Measurements from ENCODE around the gene APLP1. TPM values are rescaled to one million over a fixed set of nuclear protein-coding genes. Genes with fewer than 3 reads are reported as not detected.
"Not testable (repeated sequence)": the region's sequence is repeated elsewhere in the genome, so short reads cannot be mapped to it uniquely, and the experiment has no call there.

Gene APLP1
- total RNA-seq (2014; rRNA removed), result 38.3 and 47.1 TPM in 2 replicates
- 44.7 TPM for polyA plus RNA-seq (2012)

- DNase-seq (ENCODE audit: low read depth), result peak; percentile 26
Observed at GRCh38 chr19:35868172-35868822, at the start of gene APLP1. TSS of gene APLP1 (plus strand) at chr19:35868574. CDS start at chr19:35868637, 63 bp downstream.

- no peak for DNase-seq (ENCODE audit: low read depth)
Observed at GRCh38 chr19:35822579-35822978, 45.8 kb upstream of the APLP1 start.

DNA sequence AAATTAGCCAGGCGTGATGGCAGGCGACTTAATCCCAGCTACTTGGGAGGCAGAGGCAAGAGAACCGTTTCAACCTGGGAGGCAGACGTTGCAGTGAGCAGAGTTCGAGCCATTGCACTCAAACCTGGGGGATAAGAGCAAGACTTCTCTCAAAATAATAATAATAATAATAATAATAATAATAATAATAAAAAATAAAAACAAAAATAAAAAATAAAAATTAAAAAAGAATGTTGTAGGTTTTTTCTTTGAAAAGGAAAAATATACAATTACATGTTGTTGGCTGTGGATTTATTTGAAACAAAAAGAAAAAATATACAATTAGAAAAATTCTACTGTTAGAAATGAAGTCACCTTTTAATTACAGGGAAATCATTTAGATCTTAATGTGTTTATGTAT lies 44.2 kb upstream of the APLP1 start:
- DNase-seq (ENCODE audit: low read depth), result no peak

DNA sequence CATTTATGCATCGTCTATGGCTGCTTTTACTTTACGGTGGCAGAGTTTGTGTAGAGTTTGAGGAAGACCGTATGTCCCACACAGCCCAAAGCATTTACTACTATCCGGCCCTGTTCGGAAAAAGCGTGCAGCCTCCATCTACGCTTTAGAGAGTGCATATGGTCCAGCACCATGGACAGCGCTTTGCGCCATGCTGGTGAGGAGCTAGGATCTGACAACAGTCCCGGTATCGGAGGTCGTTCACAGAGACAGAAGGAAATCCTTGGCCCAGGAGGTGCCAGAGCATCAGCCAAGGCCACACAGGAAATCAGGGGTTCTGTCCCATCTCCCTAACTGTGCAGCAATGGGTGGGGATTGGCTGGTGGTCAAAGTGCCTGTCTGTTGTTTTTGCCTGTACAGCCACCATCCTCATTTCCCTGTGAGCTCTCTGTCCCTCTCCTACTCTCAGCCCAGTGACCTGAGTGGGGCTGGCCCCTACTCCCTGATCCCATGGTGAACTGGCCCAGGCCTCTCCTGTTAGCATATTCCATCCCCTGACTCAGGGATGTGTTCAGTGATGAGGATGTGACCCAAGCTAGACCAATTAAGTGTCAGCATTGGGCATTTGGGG lies 39.6 kb upstream of the APLP1 start:
- DNase-seq (ENCODE audit: low read depth), result peak; percentile 57

DNA sequence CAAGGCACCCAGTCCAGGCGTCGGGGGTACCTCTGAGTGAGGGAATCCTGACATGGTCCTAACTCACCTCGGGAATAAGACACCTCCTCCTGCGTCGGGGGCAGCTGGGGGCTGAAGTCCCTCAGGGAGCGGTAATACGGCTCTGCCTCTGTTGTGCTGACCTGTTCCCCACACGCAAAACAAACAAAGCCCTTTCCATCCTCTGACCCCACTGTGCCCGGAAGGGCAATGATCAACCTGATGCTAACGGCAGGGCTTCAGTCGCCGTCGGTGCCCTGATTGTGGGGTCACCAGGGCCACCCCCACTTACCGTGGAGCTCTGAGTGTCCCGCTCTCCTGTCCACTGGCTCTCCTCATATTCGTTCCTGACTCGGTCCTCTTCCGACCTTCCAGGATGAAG lies 37.4 kb upstream of the APLP1 start:
- no peak for DNase-seq (ENCODE audit: low read depth)

- DNase-seq (ENCODE audit: low read depth), result no peak
Observed at GRCh38 chr19:35832054-35832453, 36.3 kb upstream of the APLP1 start.

DNA sequence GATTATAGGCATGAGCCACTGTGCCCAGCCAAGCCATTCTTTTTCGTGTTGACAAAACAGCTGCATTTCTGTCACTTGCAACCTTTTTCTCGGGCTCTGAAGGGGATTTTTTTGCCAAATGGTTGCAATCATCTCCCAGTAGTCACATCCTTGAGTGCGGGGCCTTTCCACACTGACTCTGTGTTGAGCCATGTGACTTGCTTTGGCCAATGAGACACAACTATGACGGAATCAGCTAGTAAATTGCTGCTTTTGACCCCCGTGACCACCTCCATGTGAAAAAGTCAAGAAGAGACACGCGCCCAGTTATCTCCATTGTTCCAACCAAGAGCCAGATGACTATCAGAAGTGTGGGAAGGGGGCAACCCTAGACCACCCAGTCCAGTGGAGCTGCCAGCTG lies 34.4 kb upstream of the APLP1 start:
- DNase-seq (ENCODE audit: low read depth), result no peak

DNA sequence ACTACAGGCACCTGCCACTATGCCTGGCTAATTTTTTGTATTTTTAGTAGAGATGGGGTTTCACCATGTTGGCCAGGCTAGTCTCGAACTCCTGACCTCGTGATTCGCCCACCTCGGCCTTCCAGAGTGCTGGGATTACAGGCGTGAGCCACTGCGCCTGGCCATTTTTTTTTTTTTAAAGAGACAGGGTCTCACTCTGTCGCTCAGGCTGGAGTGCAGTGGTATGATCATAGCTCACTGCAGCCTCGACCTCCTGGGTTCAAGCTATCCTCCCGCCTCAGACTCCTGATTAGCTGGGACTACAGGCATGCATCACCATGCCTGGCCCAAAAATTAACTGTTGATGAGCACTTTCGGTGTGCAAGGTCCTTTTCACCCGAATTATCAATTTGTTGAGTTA lies 32.3 kb upstream of the APLP1 start:
- DNase-seq (ENCODE audit: low read depth), result not testable (repeated sequence)

GRCh38 chr19:35841961-35842595 lies 26.3 kb upstream of the APLP1 start:
- DNase-seq (ENCODE audit: low read depth), result no peak

DNA sequence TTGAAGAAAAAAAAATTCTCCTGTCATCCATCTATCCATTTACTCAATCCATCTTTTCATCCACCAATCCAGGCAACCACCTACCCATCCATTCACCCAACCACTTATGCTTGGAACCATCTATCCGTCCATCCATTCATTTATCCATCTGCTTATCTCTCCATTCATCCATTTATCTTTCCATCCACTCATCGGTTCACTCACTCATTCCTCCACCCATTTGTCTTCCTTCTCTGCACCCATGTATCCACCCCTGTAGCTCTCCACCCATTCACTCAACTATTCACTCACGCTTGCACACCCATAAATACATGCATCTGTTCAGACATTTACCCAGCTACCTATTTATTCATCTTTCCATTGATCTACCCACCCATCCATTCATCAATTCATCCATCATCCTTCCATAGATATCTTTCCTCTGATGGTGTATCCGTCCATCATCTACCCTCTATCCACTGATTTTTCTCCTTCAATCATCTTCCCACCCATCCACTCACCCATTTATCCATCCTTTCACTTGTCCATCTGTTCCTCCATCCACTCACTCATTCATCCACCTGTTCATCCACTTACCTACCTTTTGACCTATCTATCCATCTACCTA lies 25.6 kb upstream of the APLP1 start:
- DNase-seq (ENCODE audit: low read depth), result no peak

DNA sequence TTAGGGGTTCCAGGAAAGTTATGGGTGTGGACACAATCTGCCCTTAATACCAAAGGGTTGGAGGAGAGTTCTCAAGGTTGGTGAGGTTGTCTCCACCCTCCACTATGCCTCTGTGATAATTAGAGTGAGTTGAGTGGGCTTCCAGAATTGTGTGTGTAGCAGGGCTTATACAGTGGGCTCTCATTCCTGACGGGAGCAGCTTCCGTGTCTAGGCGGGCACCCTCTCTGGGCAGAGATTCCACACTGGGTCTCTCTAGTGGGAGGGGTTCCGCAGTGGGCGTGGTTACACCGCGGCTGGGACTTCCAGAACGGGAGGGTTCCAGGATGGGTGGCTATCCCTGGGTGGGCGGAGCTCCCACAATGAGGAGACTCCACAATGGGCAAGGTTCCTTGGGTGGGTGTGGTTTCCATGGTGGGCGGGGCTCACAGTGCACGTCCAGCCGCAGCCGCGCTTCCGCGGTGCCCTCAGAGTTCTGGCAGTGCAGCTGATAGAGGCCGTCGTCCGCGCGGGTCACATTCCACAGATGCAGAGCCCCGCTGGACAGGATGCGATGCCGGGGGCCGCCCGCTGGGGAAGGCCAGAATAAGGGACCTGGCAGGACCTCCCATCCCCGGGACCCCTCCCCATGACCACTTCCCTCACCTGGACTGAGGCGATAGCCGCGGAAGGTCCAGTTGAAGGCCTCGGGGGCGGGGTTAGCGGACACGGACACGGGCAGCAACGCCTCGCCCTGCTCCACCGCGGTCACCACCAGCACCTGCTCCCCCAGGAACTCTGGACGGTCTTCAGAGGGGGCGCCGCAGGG lies 24.5 kb upstream of the APLP1 start:
- no peak for DNase-seq (ENCODE audit: low read depth)

DNA sequence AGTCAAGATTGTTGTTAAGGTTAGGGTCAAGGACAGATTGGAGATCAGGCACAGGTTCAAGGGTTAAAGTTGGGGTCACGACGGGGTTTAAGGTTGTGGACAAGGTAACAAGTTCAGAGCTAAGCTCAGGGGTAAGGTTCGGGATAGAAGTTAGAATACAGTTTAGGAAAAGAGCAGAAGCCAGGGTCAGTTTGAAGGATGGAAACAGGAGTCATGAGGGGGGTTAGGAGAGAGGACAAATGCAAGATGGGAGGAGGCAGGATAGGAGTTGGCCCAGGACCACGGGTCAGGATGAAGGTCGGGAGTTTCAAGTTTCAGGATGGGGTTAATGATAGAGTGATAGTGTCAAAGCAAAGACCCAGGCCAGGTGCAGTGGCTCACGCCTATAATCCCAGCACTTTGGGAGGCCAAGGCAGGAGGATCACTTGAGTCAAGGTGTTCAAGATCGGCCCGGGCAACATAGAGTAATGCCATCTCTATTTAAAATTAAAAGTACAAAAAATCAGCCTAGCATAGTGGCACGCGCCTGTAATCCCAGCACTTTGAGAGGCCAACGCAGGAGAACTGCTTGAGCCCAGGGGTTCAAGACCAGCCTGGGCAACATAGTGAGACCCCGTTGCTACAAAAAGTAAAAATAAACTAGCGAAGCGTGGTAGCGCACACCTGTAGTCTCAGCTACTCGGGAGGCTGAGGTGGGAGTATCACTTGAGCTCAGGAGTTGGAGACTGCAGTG lies 23.7 kb upstream of the APLP1 start:
- DNase-seq (ENCODE audit: low read depth), result no peak

DNA sequence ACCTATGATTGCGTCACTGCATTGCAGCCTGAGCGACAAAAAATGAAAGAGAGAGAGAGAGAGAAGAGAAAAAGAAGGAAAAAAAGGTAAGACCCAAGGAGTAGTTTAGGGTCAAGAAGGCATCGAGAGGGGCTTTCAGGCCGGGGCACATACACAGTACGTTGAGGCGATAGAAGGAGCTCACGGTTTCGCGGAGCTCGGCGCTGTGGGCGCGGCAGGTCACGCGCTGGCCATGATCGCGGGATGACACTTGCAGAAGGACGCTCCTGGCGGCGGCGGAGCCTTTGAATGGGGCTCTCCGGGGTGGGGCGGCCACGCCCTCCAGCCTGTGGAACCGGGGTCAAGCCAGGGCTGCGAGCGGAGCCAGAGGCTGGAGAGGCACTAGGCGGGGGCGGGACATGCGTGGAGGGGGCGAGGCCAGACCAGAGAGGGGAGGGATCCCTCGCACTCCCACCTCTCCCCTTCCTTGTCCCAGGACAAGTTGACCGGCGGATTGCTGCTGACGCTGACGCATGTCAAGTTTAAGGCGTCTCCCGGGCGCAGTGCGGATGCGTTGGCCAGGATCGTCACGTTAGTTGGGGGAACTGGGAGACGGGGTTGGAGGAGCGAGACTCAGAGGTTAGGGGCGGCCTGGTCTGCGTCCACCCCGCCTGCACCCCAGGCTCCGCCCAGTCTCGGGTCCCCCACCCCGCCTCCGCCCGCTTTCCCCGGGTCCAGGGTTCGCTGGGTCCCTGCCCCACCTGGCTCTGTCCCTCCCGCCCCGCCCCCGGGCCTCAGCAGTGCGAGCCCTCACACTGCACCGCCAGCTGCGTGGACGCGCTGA lies 22.9 kb upstream of the APLP1 start:
- DNase-seq (ENCODE audit: low read depth), result no peak

- no peak for DNase-seq (ENCODE audit: low read depth)
Observed at GRCh38 chr19:35846038-35846668, 22.2 kb upstream of the APLP1 start.

- DNase-seq (ENCODE audit: low read depth), result no peak
Observed at GRCh38 chr19:35847911-35848310, 20.5 kb upstream of the APLP1 start.

GRCh38 chr19:35848486-35848885 lies 19.9 kb upstream of the APLP1 start:
- no peak for DNase-seq (ENCODE audit: low read depth)

DNA sequence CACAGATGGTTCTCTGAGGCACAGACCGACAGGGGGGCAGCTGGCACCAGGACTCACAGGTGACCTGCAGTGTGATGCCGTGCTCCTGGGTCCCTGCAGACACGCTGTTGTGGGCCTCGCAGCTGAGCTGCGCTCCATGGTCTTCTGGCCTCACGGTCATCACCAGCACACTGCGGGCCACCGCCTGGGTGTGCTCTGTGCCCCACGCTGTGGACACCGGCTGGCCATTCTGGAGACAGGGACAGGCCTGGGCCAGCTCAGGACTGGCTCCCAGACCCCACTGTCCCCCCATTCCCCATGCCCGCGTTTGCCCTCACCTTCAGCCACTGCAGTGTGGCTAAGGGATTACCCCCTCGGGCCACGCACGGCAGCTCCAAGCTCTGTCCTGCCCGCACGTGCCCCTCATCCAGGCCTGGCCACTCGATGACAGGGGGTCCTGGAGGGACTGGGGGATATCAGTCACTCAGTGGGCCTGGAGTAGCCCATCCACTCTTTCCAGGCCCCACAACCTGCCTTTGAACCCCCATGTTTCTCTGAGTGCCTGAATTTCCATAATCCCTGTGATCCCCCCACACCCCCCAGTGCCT lies 19.4 kb upstream of the APLP1 start:
- DNase-seq (ENCODE audit: low read depth), result no peak

- DNase-seq (ENCODE audit: low read depth), result no peak
Observed at GRCh38 chr19:35851213-35852028, 17.0 kb upstream of the APLP1 start.

Measured in LHCN-M2 (cell line).